B cell (primary cell): ENCODE measurements around the gene ACOXL.

Experiments used
- CTCF ChIP-seq: fragments of 200-600 bp; IDR thresholded peaks from one replicate; pipeline ENCODE4 v1.8.0; 2022; ENCODE audit warnings: antibody characterized with exemption, mild to moderate bottlenecking
- EZH2 ChIP-seq: IDR thresholded peaks from 2 replicates; pipeline ENCODE4 v1.6.1; 2012; ENCODE audit warnings: borderline replicate concordance, low read depth, mild to moderate bottlenecking, moderate library complexity, low read length; ENCODE audit not compliant: insufficient read depth, poor library complexity, severe bottlenecking

GRCh38 chr2:110973262-110973661, 240.9 kb downstream of the ACOXL start:
- TF ChIP-seq CTCF (no peak), EZH2 (no peak)
